Keratinocyte (primary cell): ENCODE results near the gene EPHB2. TPM values are rescaled to one million over a fixed set of nuclear protein-coding genes. Genes with fewer than 3 reads are reported as not detected.

Experiments
- DNase-seq: peaks from one replicate; pipeline ENCODE4 v3.0.0-alpha.2; 2011; ENCODE audit warnings: low read depth, missing footprints, low spot score
- FAIRE-seq: peaks from 2 replicates; lab custom pipeline; 2011; peaks lifted over from hg19 to GRCh38; lab: Jason Lieb, UNC
- H2AFZ ChIP-seq: 2 replicates; pipeline ENCODE4 v1.6.0; 2012; ENCODE audit warnings: low read length, control low read depth, inconsistent platforms; ENCODE audit not compliant: control insufficient read depth
- H3K27ac ChIP-seq: 2 replicates; pipeline ENCODE4 v1.5.1; 2011; ENCODE audit warnings: low read length; ENCODE audit not compliant: control insufficient read depth, insufficient read depth
- H3K27me3 ChIP-seq: 3 replicates; pipeline ENCODE4 v1.6.0; 2011; ENCODE audit warnings: low read length; ENCODE audit not compliant: control insufficient read depth, insufficient read depth; ENCODE audit errors: extremely low read depth
- H3K36me3 ChIP-seq, 2 experiments: 2 replicates in 1 of 2; 3 replicates in 1 of 2; pipeline ENCODE4 v1.5.1; 2011; ENCODE audit warnings: low read length in 2 of 2, mild to moderate bottlenecking in 1 of 2; ENCODE audit not compliant: control insufficient read depth in 2 of 2, insufficient read depth in 2 of 2; ENCODE audit errors: extremely low read depth in 1 of 2
- H3K4me1 ChIP-seq: 3 replicates; pipeline ENCODE4 v1.5.1; 2011; ENCODE audit warnings: low read length; ENCODE audit not compliant: control insufficient read depth, insufficient read depth; ENCODE audit errors: extremely low read depth
- H3K4me2 ChIP-seq: 3 replicates; pipeline ENCODE4 v1.6.0; 2011; ENCODE audit warnings: low read depth, low read length; ENCODE audit not compliant: control insufficient read depth, insufficient read depth; ENCODE audit errors: extremely low read depth
- H3K4me3 ChIP-seq, 3 experiments: fragments of 200-600 bp in 1 of 3; sonication (generic) in 1 of 3; 2 replicates in 2 of 3; 3 replicates in 1 of 3; pipeline ENCODE4 v1.5.1; 2011 to 2016; ENCODE audit warnings: low read length in 3 of 3, mild to moderate bottlenecking in 3 of 3, control low read depth in 2 of 3, inconsistent platforms in 1 of 3, low read depth in 1 of 3, mixed read lengths in 1 of 3, mixed run types in 1 of 3, moderate library complexity in 1 of 3; ENCODE audit not compliant: control insufficient read depth in 2 of 3, insufficient read depth in 2 of 3; ENCODE audit errors: extremely low read depth in 1 of 3
- H3K79me2 ChIP-seq: 2 replicates; pipeline ENCODE4 v1.6.0; 2012; ENCODE audit warnings: low read length; ENCODE audit not compliant: control insufficient read depth, insufficient read depth
- H3K9ac ChIP-seq: 3 replicates; pipeline ENCODE4 v1.6.0; 2011; ENCODE audit warnings: low read length; ENCODE audit not compliant: control insufficient read depth, insufficient read depth; ENCODE audit errors: extremely low read depth
- H3K9me1 ChIP-seq: 3 replicates; pipeline ENCODE4 v1.6.0; 2011; ENCODE audit warnings: low read length; ENCODE audit not compliant: control insufficient read depth, insufficient read depth; ENCODE audit errors: extremely low read depth
- H3K9me3 ChIP-seq: 2 replicates; pipeline ENCODE4 v1.5.1; 2012; ENCODE audit warnings: low read depth, low read length; ENCODE audit not compliant: control insufficient read depth
- H4K20me1 ChIP-seq: 3 replicates; pipeline ENCODE4 v1.6.0; 2011; ENCODE audit warnings: low read length; ENCODE audit not compliant: control insufficient read depth, insufficient read depth; ENCODE audit errors: extremely low read depth
- CTCF ChIP-seq, 3 experiments: IDR thresholded peaks in 1 of 3; conservative IDR thresholded peaks in 1 of 3; optimal IDR thresholded peaks in 1 of 3; 2 replicates in 2 of 3; 3 replicates in 1 of 3; pipeline versions ENCODE3 to v1.5.1; 2011; ENCODE audit warnings: low read length in 3 of 3, mild to moderate bottlenecking in 3 of 3, moderate library complexity in 2 of 3, control low read depth in 1 of 3, inconsistent platforms in 1 of 3; ENCODE audit not compliant: insufficient read depth in 2 of 3; ENCODE audit errors: extremely low read depth in 1 of 3
- EZH2 ChIP-seq: IDR thresholded peaks from one replicate; pipeline ENCODE4 v1.6.1; 2012; ENCODE audit warnings: inconsistent platforms, mild to moderate bottlenecking, low read length, moderate library complexity
- dilution Hi-C: fragments of 300-500 bp; cut with MboI; formaldehyde crosslinking; loops from one replicate; pipeline ENCODE4 v1.7.0; 2020; ENCODE audit warnings: low sequenced_read_pairs; ENCODE audit not compliant: extremely low pct_ligation_motif_present
- polyA plus RNA-seq, 5 experiments: library from polyadenylated mRNA; depleted of rRNA in 3 of 5; stranded (reverse) in 3 of 5; stranded (forward) in 1 of 5; unstranded in 1 of 5; fragments of >200 nt; gene quantifications; 1 replicate in 1 of 5; 2 replicates in 3 of 5; 3 replicates in 1 of 5; pipeline versions ENCODE4 v1.2.1 to v1.2.3, GENCODE V29; 2011 to 2012; ENCODE audit warnings: missing spikeins in 2 of 5, low read depth in 1 of 5, low replicate concordance in 1 of 5

Gene EPHB2
- polyA plus RNA-seq, 1 donor (not counting 4 experiments of a cell fraction or from before 2014, with no cell fraction given): 0.10 TPM

GRCh38 chr1:22773981-22774832, 63.6 kb downstream of the EPHB2 start:
- no peak overlapping the region for H3K9ac ChIP-seq
- H3K79me2 ChIP-seq: no peaks in the 10 kb centered on the region
- H3K4me3 ChIP-seq: no peak overlapping the region
- DNase-seq: no peak
- H3K4me2 ChIP-seq: no peak overlapping the region
- H3K36me3 ChIP-seq: no peaks in the 10 kb centered on the region
- H2AFZ ChIP-seq: no peak overlapping the region
- H4K20me1 ChIP-seq: no peaks in the 10 kb centered on the region
- dilution Hi-C loops: no loop called here
- H3K9me3 ChIP-seq: no peaks in the 10 kb centered on the region
- FAIRE-seq: no peak
- TF ChIP-seq EZH2 (no peak), CTCF (optimal IDR thresholded peaks at IDR 0.05 in 1 of 3, IDR thresholded peaks at IDR 0.05 in 1 of 3, conservative IDR thresholded peaks at IDR 0.05 in 1 of 3; ENCODE audit: extremely low read depth in 1 of 3, insufficient read depth in 2 of 3, low read length in 3 of 3) (no peak)
- H3K4me1 ChIP-seq: no peaks in the 10 kb centered on the region
- H3K27me3 ChIP-seq: peaks cover 17% of the 10 kb centered on the region
- H3K9me1 ChIP-seq: no peaks in the 10 kb centered on the region
- no peak overlapping the region for H3K27ac ChIP-seq

GRCh38 chr1:22774833-22775182, 64.2 kb downstream of the EPHB2 start:
- TF ChIP-seq EZH2: no peak
- no peak for TF ChIP-seq CTCF (optimal IDR thresholded peaks at IDR 0.05 in 1 of 3, IDR thresholded peaks at IDR 0.05 in 1 of 3, conservative IDR thresholded peaks at IDR 0.05 in 1 of 3; ENCODE audit: extremely low read depth in 1 of 3, insufficient read depth in 2 of 3, low read length in 3 of 3)
- Histone ChIP-seq H3K9me3 (no peaks in the 10 kb centered on the region), H3K4me1 (no peaks in the 10 kb centered on the region), H4K20me1 (no peaks in the 10 kb centered on the region), H3K4me2 (no peak overlapping the region), H3K9ac (no peak overlapping the region), H3K36me3 (no peaks in the 10 kb centered on the region), H3K27ac (no peak overlapping the region), H3K9me1 (no peaks in the 10 kb centered on the region), H3K27me3 (peaks cover 21% of the 10 kb centered on the region), H2AFZ (no peak overlapping the region), H3K79me2 (no peaks in the 10 kb centered on the region), H3K4me3 (no peak overlapping the region)
- DNase-seq: no peak
- dilution Hi-C loops: no loop called here
- FAIRE-seq: no peak
